Measurements from ENCODE around the gene WFIKKN1. TPM values are rescaled to one million over a fixed set of nuclear protein-coding genes. Genes with fewer than 3 reads are reported as not detected.
A peak's percentile ranks its signal among the peaks of the same experiment; 100 is the strongest.

WFIKKN1 gene
- total RNA-seq, 4 donors from 2014 or later, result 2.3 to 13.1 (median 4.2) TPM

GRCh38 chr16:609316-609715 is 21.5 kb upstream of the WFIKKN1 start:
- intact Hi-C loops (cut with DNase I; ENCODE audit: low total_unique reads), result no loop called here

GRCh38 chr16:609984-610383 is 20.8 kb upstream of the WFIKKN1 start:
- H3K4me1 ChIP-seq, result peaks cover 0 to 17% (median 11%) of the 10 kb centered on the region in 4 donors
- TF ChIP-seq POLR2A (IDR thresholded peaks at IDR 0.05) (no peak), POLR2AphosphoS5 (IDR thresholded peaks at IDR 0.05) (no peak), EP300 (IDR thresholded peaks at IDR 0.05; ENCODE audit: low read depth) (no peak)
- TF ChIP-seq, protein P1, sequence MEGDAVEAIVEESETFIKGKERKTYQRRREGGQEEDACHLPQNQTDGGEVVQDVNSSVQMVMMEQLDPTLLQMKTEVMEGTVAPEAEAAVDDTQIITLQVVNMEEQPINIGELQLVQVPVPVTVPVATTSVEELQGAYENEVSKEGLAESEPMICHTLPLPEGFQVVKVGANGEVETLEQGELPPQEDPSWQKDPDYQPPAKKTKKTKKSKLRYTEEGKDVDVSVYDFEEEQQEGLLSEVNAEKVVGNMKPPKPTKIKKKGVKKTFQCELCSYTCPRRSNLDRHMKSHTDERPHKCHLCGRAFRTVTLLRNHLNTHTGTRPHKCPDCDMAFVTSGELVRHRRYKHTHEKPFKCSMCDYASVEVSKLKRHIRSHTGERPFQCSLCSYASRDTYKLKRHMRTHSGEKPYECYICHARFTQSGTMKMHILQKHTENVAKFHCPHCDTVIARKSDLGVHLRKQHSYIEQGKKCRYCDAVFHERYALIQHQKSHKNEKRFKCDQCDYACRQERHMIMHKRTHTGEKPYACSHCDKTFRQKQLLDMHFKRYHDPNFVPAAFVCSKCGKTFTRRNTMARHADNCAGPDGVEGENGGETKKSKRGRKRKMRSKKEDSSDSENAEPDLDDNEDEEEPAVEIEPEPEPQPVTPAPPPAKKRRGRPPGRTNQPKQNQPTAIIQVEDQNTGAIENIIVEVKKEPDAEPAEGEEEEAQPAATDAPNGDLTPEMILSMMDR (IDR thresholded peaks at IDR 0.05), result no peak
- DNase-seq, result no peak
- no peaks in the 10 kb centered on the region for H3K9me3 ChIP-seq
- 82% methylated on average over 14 of the region's 14 CpGs; no CpG with 5 or more reads in 1 of the 2 donors for WGBS, 2 donors (ENCODE audit: low coverage in 1 of 2)
- no peaks in the 10 kb centered on the region for H3K27me3 ChIP-seq
- H3K4me3 ChIP-seq, result no peak overlapping the region
- intact Hi-C loops (cut with DNase I; ENCODE audit: low total_unique reads) (no loop called here), in situ Hi-C loops (cut with MboI; ENCODE audit: low pct_ligation_motif_present in 1 of 4, low pct_unique_long_range_greater_than_20kb in 1 of 4, low sequenced_read_pairs in 3 of 4) (loop anchor here in 1 of 4 donors (25.0 kb wide), 1 partner anchor 98 kb away; no protein-coding TSS in a partner anchor)
- peak overlapping the region in 2 of 4 donors; percentile 31 to 43 for H3K27ac ChIP-seq
- H3K36me3 ChIP-seq, result no peaks in the 10 kb centered on the region

More at GRCh38 chr16:609316-609715, 21.5 kb upstream of the WFIKKN1 start:
- Histone ChIP-seq H3K4me3 (no peak overlapping the region), H3K9me3 (no peaks in the 10 kb centered on the region), H3K27me3 (no peaks in the 10 kb centered on the region), H3K36me3 (no peaks in the 10 kb centered on the region), H3K27ac (no peak overlapping the region), H3K4me1 (peaks cover 0 to 17% (median 11%) of the 10 kb centered on the region in 4 donors)
- in situ Hi-C loops (cut with MboI; ENCODE audit: low pct_ligation_motif_present in 1 of 4, low pct_unique_long_range_greater_than_20kb in 1 of 4, low sequenced_read_pairs in 3 of 4), result loop anchor here in 1 of 4 donors (25.0 kb wide), 1 partner anchor 97 kb away; no protein-coding TSS in a partner anchor
- WGBS, 2 donors (ENCODE audit: low coverage in 1 of 2), result 95 to 97% methylated on average over 6 to 12 of the region's 13 CpGs
- no peak for DNase-seq
- TF ChIP-seq POLR2A (IDR thresholded peaks at IDR 0.05) (no peak), POLR2AphosphoS5 (IDR thresholded peaks at IDR 0.05) (no peak), EP300 (IDR thresholded peaks at IDR 0.05; ENCODE audit: low read depth) (no peak)
- TF ChIP-seq, protein P1 (IDR thresholded peaks at IDR 0.05), result no peak

GRCh38 chr16:610513-611381 is 20.0 kb upstream of the WFIKKN1 start:
- H3K4me3 ChIP-seq, result no peak overlapping the region
- no peaks in the 10 kb centered on the region for H3K27me3 ChIP-seq
- peak; percentile 68 for DNase-seq
- no peaks in the 10 kb centered on the region for H3K9me3 ChIP-seq
- no peaks in the 10 kb centered on the region for H3K36me3 ChIP-seq
- intact Hi-C loops (cut with DNase I; ENCODE audit: low total_unique reads), result no loop called here
- TF ChIP-seq POLR2A (IDR thresholded peaks at IDR 0.05), result no peak
- no peak for TF ChIP-seq POLR2AphosphoS5 (IDR thresholded peaks at IDR 0.05)
- TF ChIP-seq, protein P1 (IDR thresholded peaks at IDR 0.05), result peak; percentile 71 to 87 (median 83)
- TF ChIP-seq EP300 (IDR thresholded peaks at IDR 0.05; ENCODE audit: low read depth), result no peak
- H3K4me1 ChIP-seq, result peaks cover 0 to 22% (median 11%) of the 10 kb centered on the region in 4 donors
- in situ Hi-C loops (cut with MboI; ENCODE audit: low pct_ligation_motif_present in 1 of 4, low pct_unique_long_range_greater_than_20kb in 1 of 4, low sequenced_read_pairs in 3 of 4), result loop anchor here in 1 of 4 donors (25.0 kb wide), 1 partner anchor 98 kb away; no protein-coding TSS in a partner anchor
- H3K27ac ChIP-seq, result peak overlapping the region in 3 of 4 donors; percentile 10 to 43 (median 31)
- 65% methylated on average over 26 of the region's 28 CpGs; no CpG with 5 or more reads in 1 of the 2 donors for WGBS, 2 donors (ENCODE audit: low coverage in 1 of 2)

DNA sequence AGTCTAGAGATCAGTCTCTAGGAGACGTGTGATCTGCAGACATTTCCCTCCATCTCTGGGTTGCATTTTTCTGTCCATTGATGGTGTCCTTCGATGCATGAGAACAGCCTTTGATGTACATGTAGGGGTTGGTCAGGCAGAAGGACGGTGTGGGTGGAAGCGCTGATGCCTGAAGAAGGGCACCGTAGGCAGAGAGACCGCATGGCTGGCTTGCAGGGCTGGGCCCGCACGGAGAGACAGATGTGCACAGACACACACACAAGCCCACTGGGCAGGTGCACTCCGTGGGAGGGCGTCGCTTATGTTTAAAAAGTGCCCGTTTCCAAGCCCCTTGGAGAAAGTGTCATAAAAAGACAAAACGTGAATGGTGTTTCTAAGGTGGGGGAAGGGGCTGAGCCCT is 15.7 kb upstream of the WFIKKN1 start:
- intact Hi-C loops (cut with DNase I; ENCODE audit: low total_unique reads) (no loop called here), in situ Hi-C loops (cut with MboI; ENCODE audit: low pct_ligation_motif_present in 1 of 4, low pct_unique_long_range_greater_than_20kb in 1 of 4, low sequenced_read_pairs in 3 of 4) (loop anchor here in 1 of 4 donors (25.0 kb wide), 1 partner anchor 103 kb away; no protein-coding TSS in a partner anchor)
- H3K4me1 ChIP-seq, result peaks cover 0 to 21% (median 10%) of the 10 kb centered on the region in 4 donors
- no peak for TF ChIP-seq EP300 (IDR thresholded peaks at IDR 0.05; ENCODE audit: low read depth)
- H3K36me3 ChIP-seq, result no peaks in the 10 kb centered on the region
- H3K27ac ChIP-seq, result no peak overlapping the region
- no peak overlapping the region for H3K4me3 ChIP-seq
- no peaks in the 10 kb centered on the region for H3K27me3 ChIP-seq
- no peak for DNase-seq
- H3K9me3 ChIP-seq, result no peaks in the 10 kb centered on the region
- WGBS, 2 donors (ENCODE audit: low coverage in 1 of 2), result 82 to 93% methylated on average over 5 to 13 of the region's 13 CpGs
